ENCODE measurements around the gene SLC26A9. TPM values are rescaled to one million over a fixed set of nuclear protein-coding genes. Genes with fewer than 3 reads are reported as not detected.

SLC26A9 gene
- total RNA-seq, 1 experiment from 2014 or later = not detected

DNA sequence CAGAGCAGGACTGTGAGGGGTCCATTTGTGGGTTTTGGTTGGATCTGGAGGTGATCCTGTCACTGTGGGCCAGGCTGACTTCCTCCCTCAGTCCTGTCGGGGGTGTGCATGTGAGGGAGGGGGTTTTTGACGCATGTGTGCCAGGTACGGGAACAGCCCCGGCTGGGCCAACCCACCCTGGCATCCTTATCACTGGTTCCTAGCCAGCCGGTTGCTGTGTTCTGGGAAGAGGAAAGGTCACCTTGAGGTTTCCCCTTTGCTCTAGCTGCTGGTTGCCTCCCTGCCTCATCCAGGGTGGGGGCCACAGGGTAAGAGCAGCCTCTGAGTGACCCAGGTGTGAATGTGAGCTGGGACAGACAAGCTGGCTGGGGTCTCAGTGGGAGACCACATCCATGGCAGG lies 2.5 kb downstream of the SLC26A9 start:
- H3K36me3 ChIP-seq (ENCODE audit: low read depth, low read length) = no peaks in the 10 kb centered on the region
- H3K27me3 ChIP-seq (ENCODE audit: low read length) = peaks cover 47% of the 10 kb centered on the region
- POLR2A ChIA-PET (ENCODE audit: unreplicated experiment) = no interaction called here
- no peaks in the 10 kb centered on the region for H3K9me2 ChIP-seq (replicated peaks; ENCODE audit: low read length)
- intact Hi-C loops (cut with micrococcal nuclease) = no loop called here
- no peak overlapping the region for H3K4me2 ChIP-seq (ENCODE audit: low read length)
- peaks cover 11% of the 10 kb centered on the region for H3K4me1 ChIP-seq (ENCODE audit: insufficient read depth, low read length)
- TF ChIP-seq, protein P1, sequence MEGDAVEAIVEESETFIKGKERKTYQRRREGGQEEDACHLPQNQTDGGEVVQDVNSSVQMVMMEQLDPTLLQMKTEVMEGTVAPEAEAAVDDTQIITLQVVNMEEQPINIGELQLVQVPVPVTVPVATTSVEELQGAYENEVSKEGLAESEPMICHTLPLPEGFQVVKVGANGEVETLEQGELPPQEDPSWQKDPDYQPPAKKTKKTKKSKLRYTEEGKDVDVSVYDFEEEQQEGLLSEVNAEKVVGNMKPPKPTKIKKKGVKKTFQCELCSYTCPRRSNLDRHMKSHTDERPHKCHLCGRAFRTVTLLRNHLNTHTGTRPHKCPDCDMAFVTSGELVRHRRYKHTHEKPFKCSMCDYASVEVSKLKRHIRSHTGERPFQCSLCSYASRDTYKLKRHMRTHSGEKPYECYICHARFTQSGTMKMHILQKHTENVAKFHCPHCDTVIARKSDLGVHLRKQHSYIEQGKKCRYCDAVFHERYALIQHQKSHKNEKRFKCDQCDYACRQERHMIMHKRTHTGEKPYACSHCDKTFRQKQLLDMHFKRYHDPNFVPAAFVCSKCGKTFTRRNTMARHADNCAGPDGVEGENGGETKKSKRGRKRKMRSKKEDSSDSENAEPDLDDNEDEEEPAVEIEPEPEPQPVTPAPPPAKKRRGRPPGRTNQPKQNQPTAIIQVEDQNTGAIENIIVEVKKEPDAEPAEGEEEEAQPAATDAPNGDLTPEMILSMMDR (conservative IDR thresholded peaks at IDR 0.05; ENCODE audit: low read depth, low read length) = no peak
- no peak for TF ChIP-seq EZH2phosphoT487 (IDR thresholded peaks at IDR 0.05; ENCODE audit: borderline replicate concordance, low read length)
- no peak overlapping the region for H3K9ac ChIP-seq (ENCODE audit: low read length)
- BruUV-seq (replicated peaks) = no TSS peak
- H3F3A ChIP-seq (ENCODE audit: low read length, unreplicated experiment) = no peaks in the 10 kb centered on the region
- DNase-seq (no peak), ATAC-seq (no peak)
- no peaks in the 10 kb centered on the region for H3K9me3 ChIP-seq (ENCODE audit: low read length)
- no peak overlapping the region for H3K27ac ChIP-seq (ENCODE audit: low read length)
- H2AFZ ChIP-seq (ENCODE audit: low read length) = no peak overlapping the region
- H3K79me2 ChIP-seq (ENCODE audit: low read length) = no peaks in the 10 kb centered on the region
- CTCF ChIA-PET = no interaction called here
- no peak overlapping the region for H3K4me3 ChIP-seq (ENCODE audit: low read length)
- H4K20me1 ChIP-seq (ENCODE audit: low read length) = no peaks in the 10 kb centered on the region

DNA sequence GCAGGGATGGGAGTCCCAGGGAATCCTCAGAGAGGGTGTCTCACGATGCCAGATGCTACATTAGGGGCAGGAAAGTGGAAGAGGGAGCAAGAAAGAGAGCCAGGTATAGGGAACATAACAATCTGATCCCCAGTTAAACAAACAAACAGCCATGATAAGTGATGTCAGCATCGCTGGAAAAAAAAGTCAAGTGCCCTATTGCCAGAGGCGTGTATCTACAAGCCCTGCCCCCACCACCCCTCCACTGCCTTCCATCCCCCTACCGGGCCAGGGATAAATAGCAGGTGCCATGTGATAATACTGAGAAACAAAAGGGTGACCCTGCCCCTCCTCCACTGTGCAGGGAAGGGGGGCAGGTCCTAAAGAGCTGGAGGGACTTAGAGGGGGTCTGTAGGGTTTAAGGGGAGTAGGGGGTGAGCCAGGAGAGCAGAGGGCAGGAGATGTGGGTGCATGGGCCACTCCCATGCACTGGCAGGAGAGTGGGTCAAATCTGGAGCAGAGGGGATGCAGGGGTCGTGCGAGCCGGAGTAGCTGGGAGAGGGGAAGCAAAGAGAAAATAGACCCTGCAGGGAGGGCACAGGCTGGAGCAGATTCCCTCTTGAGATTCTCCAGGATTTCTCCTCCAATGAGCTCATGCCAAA lies 3.4 kb downstream of the SLC26A9 start:
- ChIA-PET POLR2A (ENCODE audit: unreplicated experiment) (no interaction called here), CTCF (interaction anchor here (0.5 to 0.7 kb wide), 2 partner anchors 22 to 37 kb away, joined by 3 read pairs; no protein-coding TSS in a partner anchor)
- intact Hi-C loops (cut with micrococcal nuclease) = no loop called here
- Histone ChIP-seq H2AFZ (ENCODE audit: low read length) (no peak overlapping the region), H3F3A (ENCODE audit: low read length, unreplicated experiment) (no peaks in the 10 kb centered on the region), H3K4me1 (ENCODE audit: insufficient read depth, low read length) (peaks cover 14% of the 10 kb centered on the region), H3K27ac (ENCODE audit: low read length) (no peak overlapping the region), H3K9me3 (ENCODE audit: low read length) (no peaks in the 10 kb centered on the region), H3K4me2 (ENCODE audit: low read length) (no peak overlapping the region), H4K20me1 (ENCODE audit: low read length) (no peaks in the 10 kb centered on the region), H3K4me3 (ENCODE audit: low read length) (no peak overlapping the region), H3K79me2 (ENCODE audit: low read length) (no peaks in the 10 kb centered on the region), H3K36me3 (ENCODE audit: low read depth, low read length) (no peaks in the 10 kb centered on the region), H3K9ac (ENCODE audit: low read length) (no peak overlapping the region), H3K9me2 (replicated peaks; ENCODE audit: low read length) (no peaks in the 10 kb centered on the region), H3K27me3 (ENCODE audit: low read length) (peaks cover 38% of the 10 kb centered on the region)
- TF ChIP-seq EZH2phosphoT487 (IDR thresholded peaks at IDR 0.05; ENCODE audit: borderline replicate concordance, low read length) (no peak), EZH2 (IDR thresholded peaks at IDR 0.05; ENCODE audit: low read length, unreplicated experiment) (no peak)
- TF ChIP-seq, protein P1 (conservative IDR thresholded peaks at IDR 0.05; ENCODE audit: low read depth, low read length) = peak; percentile 43; the same call in 1 of the 2 replicates
- DNase-seq (peak; percentile 35), ATAC-seq (no peak)
- no TSS peak for BruUV-seq (replicated peaks)

DNA sequence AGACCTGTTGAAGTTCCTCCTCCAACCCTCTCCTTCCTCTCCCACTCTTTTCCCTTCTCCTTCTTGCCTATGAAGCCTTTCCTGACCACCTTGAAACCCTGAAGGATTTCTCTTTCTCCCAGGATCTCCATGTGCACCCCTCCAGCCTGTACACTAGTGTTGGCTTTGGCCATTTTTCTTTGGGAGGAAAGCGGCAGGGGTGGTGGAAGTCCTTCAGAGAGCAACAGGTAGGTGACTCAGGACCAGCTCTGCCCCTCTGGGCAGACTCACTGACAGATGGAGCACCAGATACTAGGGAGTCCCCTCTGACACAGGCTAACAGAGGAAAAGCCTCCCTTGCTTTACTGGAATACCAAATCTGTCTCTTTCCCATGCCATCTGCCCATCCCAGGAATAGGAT lies 4.6 kb downstream of the SLC26A9 start:
- Histone ChIP-seq H3K4me3 (ENCODE audit: low read length) (no peak overlapping the region), H3K79me2 (ENCODE audit: low read length) (no peaks in the 10 kb centered on the region), H3K4me2 (ENCODE audit: low read length) (no peak overlapping the region), H3K27me3 (ENCODE audit: low read length) (peaks cover 29% of the 10 kb centered on the region), H3K9me3 (ENCODE audit: low read length) (no peaks in the 10 kb centered on the region), H4K20me1 (ENCODE audit: low read length) (no peaks in the 10 kb centered on the region), H3K9ac (ENCODE audit: low read length) (no peak overlapping the region), H3K9me2 (replicated peaks; ENCODE audit: low read length) (no peaks in the 10 kb centered on the region), H3K4me1 (ENCODE audit: insufficient read depth, low read length) (peaks cover 25% of the 10 kb centered on the region), H3K36me3 (ENCODE audit: low read depth, low read length) (no peaks in the 10 kb centered on the region), H3K27ac (ENCODE audit: low read length) (no peak overlapping the region), H2AFZ (ENCODE audit: low read length) (no peak overlapping the region), H3F3A (ENCODE audit: low read length, unreplicated experiment) (no peaks in the 10 kb centered on the region)
- no TSS peak for BruUV-seq (replicated peaks)
- CTCF ChIA-PET = no interaction called here
- intact Hi-C loops (cut with micrococcal nuclease) = no loop called here
- POLR2A ChIA-PET (ENCODE audit: unreplicated experiment) = no interaction called here
- TF ChIP-seq EZH2 (IDR thresholded peaks at IDR 0.05; ENCODE audit: low read length, unreplicated experiment) (no peak), EZH2phosphoT487 (IDR thresholded peaks at IDR 0.05; ENCODE audit: borderline replicate concordance, low read length) (no peak)
- TF ChIP-seq, protein P1 (conservative IDR thresholded peaks at IDR 0.05; ENCODE audit: low read depth, low read length) = no peak
- no peak for ATAC-seq
- no peak for DNase-seq
